HG02798 (cell line): ENCODE data around the gene PWP2.
"Not testable (repeated sequence)": the region's sequence is repeated elsewhere in the genome, so short reads cannot be mapped to it uniquely, and the experiment has no call there.

Experiments used
- ATAC-seq: cut with Tn5 transposase; IDR thresholded peaks from one replicate; pipeline ENCODE4 v1.9.1; 2021; ENCODE audit warnings: mild to moderate bottlenecking; ENCODE audit not compliant: unreplicated experiment, poor library complexity

PWP2 gene

GRCh38 chr21:44127827-44128226 lies 20.6 kb downstream of the PWP2 start:
- not testable (repeated sequence) for ATAC-seq

DNA sequence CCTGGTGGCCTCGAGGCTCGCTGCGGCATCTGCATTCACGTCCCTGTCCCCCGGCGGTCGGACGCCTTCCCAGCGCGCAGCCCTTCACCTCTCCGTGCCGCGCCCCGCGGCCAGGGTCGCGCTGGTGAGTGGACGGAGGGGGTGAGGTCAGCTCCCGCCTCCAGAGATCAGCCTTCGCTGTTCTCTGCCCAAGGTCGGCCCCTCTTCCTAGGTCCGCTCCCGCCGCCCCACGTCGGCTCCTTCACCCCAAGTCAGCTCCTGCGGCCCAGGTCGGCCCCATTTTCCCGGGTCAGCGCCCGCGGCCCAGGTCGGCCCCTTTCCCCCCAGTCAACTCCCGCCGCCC lies 26.5 kb downstream of the PWP2 start:
- ATAC-seq: peak; percentile 31

- not testable (repeated sequence) for ATAC-seq
Observed at GRCh38 chr21:44134732-44135131, 27.5 kb downstream of the PWP2 start.

DNA sequence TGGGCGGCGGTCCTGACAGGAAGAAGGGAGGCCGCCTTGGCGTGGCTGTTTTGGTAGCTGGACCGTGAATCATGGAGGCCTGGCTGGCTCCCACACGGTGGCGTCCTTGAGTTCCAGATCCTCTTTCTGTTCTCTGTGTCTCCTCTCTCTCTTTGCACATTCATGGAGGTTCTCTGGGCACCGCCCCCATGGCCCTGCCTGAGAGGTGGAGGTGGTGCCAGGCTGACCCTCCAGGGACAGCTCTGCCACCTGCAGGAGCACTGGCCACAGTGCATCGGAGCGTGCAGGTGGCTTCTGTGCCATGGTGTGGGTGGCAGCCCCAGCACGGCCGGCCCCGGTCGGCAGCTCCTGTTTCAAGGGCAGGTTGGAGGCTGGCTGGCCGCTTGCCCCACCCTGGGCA lies 30.8 kb downstream of the PWP2 start:
- ATAC-seq: peak; percentile 56

- ATAC-seq: not testable (repeated sequence)
Observed at GRCh38 chr21:44139787-44140551, 32.8 kb downstream of the PWP2 start.

DNA sequence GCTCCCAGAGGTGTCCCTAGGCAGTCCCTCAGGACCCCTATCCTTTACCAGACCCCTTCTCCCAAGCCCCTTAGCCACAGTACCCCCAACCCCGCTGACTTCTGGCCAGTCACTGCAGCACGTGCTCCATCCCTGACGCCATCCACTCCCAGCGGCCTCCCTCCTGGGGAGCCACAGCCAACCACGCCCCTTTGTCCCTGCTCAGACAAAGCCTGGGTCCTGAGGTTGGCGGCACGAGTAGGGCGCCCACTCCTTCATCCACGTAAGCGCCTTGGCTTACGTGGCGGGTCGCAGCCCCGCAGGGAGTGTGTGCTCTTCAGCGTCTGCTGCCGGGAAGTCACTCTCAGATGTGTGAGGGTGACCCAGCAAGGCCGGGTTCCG lies 33.3 kb downstream of the PWP2 start:
- not testable (repeated sequence) for ATAC-seq

- not testable (repeated sequence) for ATAC-seq
Observed at GRCh38 chr21:44142470-44142869, 35.3 kb downstream of the PWP2 start.

- ATAC-seq: peak; percentile 47
Observed at GRCh38 chr21:44143380-44143779, 36.2 kb downstream of the PWP2 start.

- not testable (repeated sequence) for ATAC-seq
Observed at GRCh38 chr21:44143996-44144395, 36.8 kb downstream of the PWP2 start.

DNA sequence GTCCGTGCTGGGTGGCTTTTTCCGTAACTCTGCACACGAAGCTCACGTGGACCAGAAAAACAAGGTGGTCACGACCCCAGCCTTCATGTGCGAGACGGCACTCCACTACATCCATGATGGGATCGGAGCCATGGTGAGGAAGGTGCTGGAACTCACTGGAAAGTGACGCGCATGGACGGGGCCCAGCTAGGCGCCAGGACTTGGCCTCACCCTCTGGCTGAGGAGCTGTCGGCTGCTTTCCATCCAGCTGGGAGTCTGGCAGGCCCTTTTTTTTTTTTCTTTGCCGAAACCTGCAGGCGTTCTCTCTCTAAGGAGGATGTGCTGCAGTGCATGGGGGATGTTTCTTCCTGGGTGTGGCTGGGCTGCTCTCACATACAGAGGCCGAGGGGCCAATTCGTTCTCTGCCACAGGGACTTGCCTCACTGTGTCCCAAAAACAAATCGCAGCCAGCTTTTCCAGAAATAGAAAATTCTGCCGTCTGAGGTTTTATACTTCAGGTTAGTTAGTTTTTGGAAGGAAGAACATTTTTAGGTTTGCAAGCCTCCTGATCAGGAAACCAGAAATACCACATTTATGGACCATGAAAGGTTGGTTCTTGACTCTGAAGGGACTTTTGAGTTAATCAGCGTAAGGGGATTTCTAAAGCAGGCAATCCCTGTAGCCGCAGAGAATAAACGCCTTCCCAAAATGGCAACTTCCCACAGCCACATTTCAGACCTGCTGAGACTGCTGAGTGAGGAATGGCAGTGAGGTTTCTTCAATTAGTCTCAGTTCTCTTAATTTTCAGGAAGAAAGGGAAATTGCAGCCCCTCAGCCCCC lies 37.8 kb downstream of the PWP2 start:
- not testable (repeated sequence) for ATAC-seq

- not testable (repeated sequence) for ATAC-seq
Observed at GRCh38 chr21:44145616-44146015, 38.4 kb downstream of the PWP2 start.

- not testable (repeated sequence) for ATAC-seq
Observed at GRCh38 chr21:44147108-44147507, 39.9 kb downstream of the PWP2 start.

DNA sequence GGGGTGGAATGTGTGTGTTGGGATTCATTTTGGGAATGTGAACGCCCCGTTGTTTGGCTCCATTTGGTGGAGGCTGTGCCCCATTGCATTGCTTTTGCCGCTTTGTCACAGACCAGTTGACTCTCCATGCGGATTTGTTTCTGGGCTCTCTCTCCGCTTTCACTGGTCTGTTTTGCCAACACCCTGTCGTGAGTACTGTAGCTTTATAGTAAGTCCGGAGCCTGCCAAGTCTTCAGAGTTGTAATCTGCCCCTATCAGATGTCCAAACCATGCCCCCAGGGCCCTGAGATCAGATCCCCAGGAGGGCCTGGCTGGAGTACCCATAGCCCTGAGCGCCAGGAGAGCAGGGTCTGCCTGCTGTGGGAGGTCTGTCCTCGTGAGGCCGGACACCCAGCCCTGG lies 43.1 kb downstream of the PWP2 start:
- ATAC-seq: not testable (repeated sequence)

GRCh38 chr21:44153214-44153888 lies 46.2 kb downstream of the PWP2 start:
- ATAC-seq: not testable (repeated sequence)

- not testable (repeated sequence) for ATAC-seq
Observed at GRCh38 chr21:44153889-44154228, 46.7 kb downstream of the PWP2 start.

- peak; percentile 28 for ATAC-seq
Observed at GRCh38 chr21:44154816-44155230, 47.6 kb downstream of the PWP2 start.

DNA sequence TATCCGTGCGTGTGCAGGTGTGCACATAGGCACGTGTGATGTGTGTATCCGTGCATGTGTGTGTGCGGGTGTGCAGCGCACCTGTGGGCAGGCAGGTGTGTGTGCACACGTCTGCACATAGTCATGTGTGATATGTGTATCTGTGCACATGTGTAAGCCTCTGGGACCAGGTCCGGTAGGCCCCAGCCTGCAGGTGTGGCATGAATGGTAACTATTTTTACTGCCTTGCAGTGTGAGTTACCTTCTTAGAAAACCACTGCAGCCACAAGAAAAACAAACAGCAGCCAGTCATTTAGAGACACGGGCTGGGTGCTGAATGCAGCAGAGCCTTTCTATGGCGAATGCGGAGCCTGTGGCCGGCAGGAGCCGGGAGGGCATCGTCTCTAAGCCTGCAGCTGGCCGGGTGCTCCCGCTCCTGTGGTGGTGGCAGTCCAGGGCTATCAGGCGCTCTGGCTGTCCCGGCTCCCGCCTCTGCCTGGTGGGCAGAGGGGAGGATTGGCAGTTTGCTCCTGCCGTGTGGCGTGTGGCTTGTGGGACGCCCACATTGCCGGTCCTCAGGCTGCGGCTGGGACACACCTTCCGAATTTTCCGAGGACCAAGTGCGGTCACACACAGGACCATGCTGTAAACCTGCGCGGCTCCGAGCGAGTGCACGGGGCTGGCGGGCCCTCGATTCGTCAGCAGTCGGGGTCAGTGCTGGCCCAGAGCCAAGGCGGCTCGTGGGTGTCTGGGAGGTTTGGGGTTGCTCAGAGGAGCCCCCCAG lies 48.2 kb downstream of the PWP2 start:
- ATAC-seq: peak; percentile 56

DNA sequence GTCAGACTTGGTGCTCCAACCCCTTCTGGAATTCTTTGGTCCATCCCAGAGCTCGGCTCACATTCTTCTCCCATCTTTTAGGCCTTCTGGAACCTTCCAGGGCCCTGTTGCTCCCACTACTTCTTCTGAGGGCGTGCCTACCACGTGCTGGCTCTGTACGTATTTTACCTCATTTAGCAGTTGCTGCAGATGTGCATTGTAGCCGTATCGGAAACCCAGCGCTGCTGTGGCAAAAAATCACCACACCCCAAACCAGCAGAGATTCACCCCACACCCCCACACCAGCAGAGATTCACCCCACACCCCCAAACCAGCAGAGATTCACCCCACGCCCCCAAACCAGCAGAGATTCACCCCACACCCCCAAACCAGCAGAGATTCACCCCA lies 48.8 kb downstream of the PWP2 start:
- ATAC-seq: not testable (repeated sequence)

DNA sequence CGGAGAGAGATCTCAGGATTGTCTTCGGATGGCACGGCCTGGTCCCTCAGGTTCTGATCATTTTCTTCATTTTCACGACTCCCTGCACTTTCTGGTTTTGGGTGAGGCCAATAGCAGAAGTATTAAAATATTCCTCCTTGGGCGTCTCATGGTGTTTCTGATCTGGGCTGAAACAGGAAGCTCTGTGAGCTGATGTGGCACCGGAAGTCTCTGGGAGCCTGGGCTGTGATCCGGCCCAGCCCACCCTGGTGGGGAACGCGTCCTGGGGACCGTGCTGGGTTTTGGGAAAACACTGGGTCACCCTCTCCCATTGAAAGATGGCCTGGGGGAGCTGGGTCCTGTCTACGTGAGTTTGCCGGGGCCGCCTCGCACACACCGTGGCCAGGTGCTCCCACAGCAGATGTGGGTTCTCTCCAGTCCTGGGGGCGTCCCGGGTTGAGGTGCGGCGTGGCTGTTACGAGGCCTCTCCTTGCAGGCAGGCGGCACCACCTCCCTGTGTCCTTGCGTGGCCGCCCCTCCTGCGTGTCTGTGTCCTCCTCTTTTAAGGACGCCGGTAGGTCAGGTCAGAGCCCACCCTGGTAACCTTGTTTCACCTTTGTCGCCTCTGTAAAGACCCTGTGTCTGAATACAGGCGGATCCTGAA lies 50.4 kb downstream of the PWP2 start:
- ATAC-seq: not testable (repeated sequence)

- ATAC-seq: not testable (repeated sequence)
Observed at GRCh38 chr21:44158082-44158468, 50.9 kb downstream of the PWP2 start.
